Progenitor cell of endocrine pancreas (in vitro differentiated cells): Measurements from ENCODE around the gene EIF5. TPM values are rescaled to one million over a fixed set of nuclear protein-coding genes. Genes with fewer than 3 reads are reported as not detected.

ENCODE experiments used
- DNase-seq: peaks from one replicate; pipeline ENCODE4 v3.0.0; 2021; ENCODE audit warnings: low spot score; ENCODE audit not compliant: unreplicated experiment
- H3K27ac Mint-ChIP-seq: 2 replicates; pipeline ENCODE4 v1.8.0; 2021; ENCODE audit warnings: mild to moderate bottlenecking, moderate library complexity, mixed read lengths
- H3K27me3 Mint-ChIP-seq: 2 replicates; pipeline ENCODE4 v1.8.0; 2021; ENCODE audit warnings: mixed read lengths
- H3K36me3 Mint-ChIP-seq: 2 replicates; pipeline ENCODE4 v1.8.0; 2022; ENCODE audit warnings: mixed read lengths; ENCODE audit not compliant: insufficient read depth
- H3K4me1 Mint-ChIP-seq: 2 replicates; pipeline ENCODE4 v1.8.0; 2021; ENCODE audit warnings: low read depth, mixed read lengths
- H3K4me3 Mint-ChIP-seq: 2 replicates; pipeline ENCODE4 v1.8.0; 2021; ENCODE audit warnings: low read depth, mild to moderate bottlenecking, moderate library complexity, mixed read lengths
- H3K9me3 Mint-ChIP-seq: 2 replicates; pipeline ENCODE4 v1.8.0; 2021; ENCODE audit warnings: low read depth, mixed read lengths
- total RNA-seq: library from RNA; stranded (reverse); gene quantifications from 2 replicates; pipeline ENCODE4 v1.2.1, GENCODE V29; 2021
- TF ChIP-seq, protein P1 (sequence below): fragments of 200-600 bp; sonication (generic); IDR thresholded peaks from one replicate; pipeline ENCODE4 v1.5.0; 2021; ENCODE audit warnings: antibody characterized with exemption, mild to moderate bottlenecking; ENCODE audit not compliant: unreplicated experiment

The EIF5 gene
- total RNA-seq, 1 donor from 2014 or later = 384 TPM

- Mint-ChIP-seq H3K27ac (peak overlapping the region; percentile 93), H3K36me3 (no peaks in the 10 kb centered on the region), H3K9me3 (no peaks in the 10 kb centered on the region), H3K4me3 (peak overlapping the region; percentile 97), H3K27me3 (peaks cover 10% of the 10 kb centered on the region), H3K4me1 (peaks cover 17% of the 10 kb centered on the region)
- no peak for DNase-seq
- TF ChIP-seq, protein P1, sequence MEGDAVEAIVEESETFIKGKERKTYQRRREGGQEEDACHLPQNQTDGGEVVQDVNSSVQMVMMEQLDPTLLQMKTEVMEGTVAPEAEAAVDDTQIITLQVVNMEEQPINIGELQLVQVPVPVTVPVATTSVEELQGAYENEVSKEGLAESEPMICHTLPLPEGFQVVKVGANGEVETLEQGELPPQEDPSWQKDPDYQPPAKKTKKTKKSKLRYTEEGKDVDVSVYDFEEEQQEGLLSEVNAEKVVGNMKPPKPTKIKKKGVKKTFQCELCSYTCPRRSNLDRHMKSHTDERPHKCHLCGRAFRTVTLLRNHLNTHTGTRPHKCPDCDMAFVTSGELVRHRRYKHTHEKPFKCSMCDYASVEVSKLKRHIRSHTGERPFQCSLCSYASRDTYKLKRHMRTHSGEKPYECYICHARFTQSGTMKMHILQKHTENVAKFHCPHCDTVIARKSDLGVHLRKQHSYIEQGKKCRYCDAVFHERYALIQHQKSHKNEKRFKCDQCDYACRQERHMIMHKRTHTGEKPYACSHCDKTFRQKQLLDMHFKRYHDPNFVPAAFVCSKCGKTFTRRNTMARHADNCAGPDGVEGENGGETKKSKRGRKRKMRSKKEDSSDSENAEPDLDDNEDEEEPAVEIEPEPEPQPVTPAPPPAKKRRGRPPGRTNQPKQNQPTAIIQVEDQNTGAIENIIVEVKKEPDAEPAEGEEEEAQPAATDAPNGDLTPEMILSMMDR = no peak
These were observed 52.8 kb downstream of the EIF5 start for GRCh38 chr14:103386713-103387329.

GRCh38 chr14:103388664-103389063 lies 54.6 kb downstream of the EIF5 start:
- Mint-ChIP-seq H3K4me3 (no peak overlapping the region), H3K36me3 (no peaks in the 10 kb centered on the region), H3K27me3 (no peaks in the 10 kb centered on the region), H3K4me1 (peaks cover 24% of the 10 kb centered on the region), H3K27ac (no peak overlapping the region), H3K9me3 (no peaks in the 10 kb centered on the region)
- TF ChIP-seq, protein P1 = no peak
- no peak for DNase-seq

DNA sequence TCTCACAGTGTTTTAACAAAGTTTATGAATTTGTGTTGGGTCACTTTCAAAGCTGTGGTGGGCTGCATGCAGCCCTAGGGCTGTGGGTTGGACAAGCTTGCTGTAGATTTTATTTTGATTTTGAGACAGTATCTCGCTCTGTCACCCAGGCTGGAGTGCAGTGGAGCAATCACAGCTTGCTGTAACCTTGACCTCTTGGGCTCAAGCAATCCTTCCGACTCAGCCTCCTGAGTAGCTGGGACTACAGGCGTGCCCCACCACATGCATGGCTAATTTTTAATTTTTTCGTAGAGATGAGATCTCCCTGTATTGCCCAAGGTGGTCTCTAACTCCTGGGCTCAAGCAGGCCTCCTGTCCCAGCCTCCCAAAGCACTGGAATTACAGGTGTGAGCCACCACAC lies 56.6 kb downstream of the EIF5 start:
- no peaks in the 10 kb centered on the region for H3K36me3 Mint-ChIP-seq
- H3K27me3 Mint-ChIP-seq = no peaks in the 10 kb centered on the region
- H3K27ac Mint-ChIP-seq = peak overlapping the region; percentile 74
- no peak overlapping the region for H3K4me3 Mint-ChIP-seq
- peaks cover 37% of the 10 kb centered on the region for H3K4me1 Mint-ChIP-seq
- H3K9me3 Mint-ChIP-seq = no peaks in the 10 kb centered on the region
- TF ChIP-seq, protein P1 = no peak
- no peak for DNase-seq

- no peaks in the 10 kb centered on the region for H3K36me3 Mint-ChIP-seq
- H3K27ac Mint-ChIP-seq = peak overlapping the region; percentile 84
- no peak overlapping the region for H3K4me3 Mint-ChIP-seq
- no peaks in the 10 kb centered on the region for H3K27me3 Mint-ChIP-seq
- no peak for DNase-seq
- TF ChIP-seq, protein P1 = peak; percentile 76
- no peaks in the 10 kb centered on the region for H3K9me3 Mint-ChIP-seq
- H3K4me1 Mint-ChIP-seq = peaks cover 42% of the 10 kb centered on the region
These were observed 57.0 kb downstream of the EIF5 start for GRCh38 chr14:103391048-103391447.

DNA sequence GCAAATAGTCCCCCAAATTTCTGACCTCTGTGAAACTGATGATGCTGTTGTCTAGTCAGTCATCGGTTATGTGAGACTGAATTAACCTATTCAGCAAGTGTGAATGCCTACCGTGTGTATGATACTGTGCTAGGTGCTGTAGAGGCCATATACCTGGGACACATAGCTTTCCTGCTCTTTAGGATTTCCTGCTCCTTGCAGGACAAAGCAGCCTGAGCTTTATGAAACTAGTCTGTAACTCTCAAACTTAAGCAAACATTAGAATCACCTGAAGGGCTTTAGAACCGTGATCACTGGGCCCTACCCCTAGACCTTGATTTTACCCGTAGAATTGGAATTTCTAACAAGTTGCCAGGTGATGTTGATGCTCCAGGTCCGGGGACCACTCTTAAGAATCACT lies 58.1 kb downstream of the EIF5 start:
- no peaks in the 10 kb centered on the region for H3K9me3 Mint-ChIP-seq
- no peaks in the 10 kb centered on the region for H3K27me3 Mint-ChIP-seq
- DNase-seq = no peak
- no peak overlapping the region for H3K27ac Mint-ChIP-seq
- TF ChIP-seq, protein P1 = no peak
- H3K4me3 Mint-ChIP-seq = no peak overlapping the region
- H3K36me3 Mint-ChIP-seq = no peaks in the 10 kb centered on the region
- H3K4me1 Mint-ChIP-seq = peaks cover 41% of the 10 kb centered on the region
